ENCODE results near the gene ARHGAP33.
A peak's percentile ranks its signal among the peaks of the same experiment; 100 is the strongest.

The ARHGAP33 gene

GRCh38 chr19:35739275-35740107 is 35.9 kb upstream of the ARHGAP33 start:
- no peak for DNase-seq

- no peak for DNase-seq
Observed at GRCh38 chr19:35740108-35740422, 35.3 kb upstream of the ARHGAP33 start.

DNA sequence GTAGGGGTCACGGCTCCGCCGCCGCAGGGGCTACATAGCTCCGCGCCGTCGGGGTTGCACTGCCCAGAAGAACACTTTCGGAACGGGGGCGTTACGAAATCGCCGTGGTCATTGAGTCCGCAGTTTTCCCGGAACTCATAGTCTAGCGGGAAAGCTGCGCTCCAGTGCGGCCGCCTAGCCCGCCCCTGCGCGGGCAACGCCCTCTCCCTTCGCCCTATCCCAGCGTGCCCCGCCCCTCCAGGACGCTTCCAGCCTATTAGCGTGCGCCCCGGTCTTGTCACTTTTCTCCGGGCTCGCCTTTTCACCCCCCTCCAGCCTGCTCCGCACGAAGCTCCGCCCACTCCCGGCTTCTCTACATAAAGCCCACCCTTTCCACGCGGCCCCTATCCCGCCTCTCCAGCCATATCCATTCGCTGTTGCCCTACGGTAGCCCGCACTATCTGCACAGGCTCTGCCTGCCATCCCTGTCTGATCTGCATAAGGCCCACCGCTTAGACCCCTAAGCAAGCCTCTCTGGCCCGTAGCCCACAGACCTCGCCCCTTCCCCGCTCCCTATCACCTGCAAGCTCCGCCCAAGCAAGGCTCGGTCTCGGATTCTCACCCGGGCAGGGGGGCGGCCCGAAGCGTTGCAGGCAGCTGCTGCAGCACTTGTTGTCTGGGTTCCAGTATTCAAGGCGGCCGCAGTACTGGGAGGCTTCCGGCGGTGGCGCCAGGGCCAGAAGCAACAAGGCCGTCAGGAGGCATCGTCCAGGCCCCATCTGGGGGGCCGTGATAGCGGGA is 34.8 kb upstream of the ARHGAP33 start:
- DNase-seq: peak; percentile 87

- no peak for DNase-seq
Observed at GRCh38 chr19:35741203-35741515, 34.2 kb upstream of the ARHGAP33 start.

DNA sequence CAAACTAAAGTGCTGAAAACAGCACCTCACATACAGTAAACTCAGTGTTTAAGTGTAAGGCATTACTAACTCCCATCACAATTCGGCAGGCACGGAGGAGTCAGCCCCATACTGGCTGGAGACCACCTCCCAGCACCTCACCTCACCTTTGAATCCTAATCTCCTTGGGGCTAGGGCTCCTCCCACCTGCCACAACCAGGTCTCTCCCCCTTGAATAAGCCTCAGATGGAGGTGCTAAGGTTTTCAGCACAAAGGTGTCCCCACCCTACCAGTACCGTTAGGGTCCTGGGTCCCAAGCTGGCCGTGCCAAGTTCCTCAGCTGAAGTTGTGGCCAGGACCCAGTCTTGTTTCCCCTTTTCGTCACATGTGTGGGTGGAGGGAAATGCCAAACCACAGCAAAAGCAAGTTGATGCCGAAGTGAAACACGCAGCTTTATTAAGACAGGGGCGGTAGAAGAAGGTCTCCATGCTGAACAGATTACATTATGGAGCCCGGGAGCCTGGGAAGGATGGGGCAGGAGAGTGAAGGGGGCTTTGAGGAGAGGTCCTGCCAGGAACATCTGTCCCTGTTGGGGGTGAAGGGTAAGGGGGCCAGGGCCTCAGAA is 33.1 kb upstream of the ARHGAP33 start, which contains the start of gene IGFLR1:
TSS of gene IGFLR1 (minus strand) at position 332 of the 604 bp plus-strand sequence. CDS start 1,272 bp downstream, outside the sequence.
- DNase-seq: no peak

DNA sequence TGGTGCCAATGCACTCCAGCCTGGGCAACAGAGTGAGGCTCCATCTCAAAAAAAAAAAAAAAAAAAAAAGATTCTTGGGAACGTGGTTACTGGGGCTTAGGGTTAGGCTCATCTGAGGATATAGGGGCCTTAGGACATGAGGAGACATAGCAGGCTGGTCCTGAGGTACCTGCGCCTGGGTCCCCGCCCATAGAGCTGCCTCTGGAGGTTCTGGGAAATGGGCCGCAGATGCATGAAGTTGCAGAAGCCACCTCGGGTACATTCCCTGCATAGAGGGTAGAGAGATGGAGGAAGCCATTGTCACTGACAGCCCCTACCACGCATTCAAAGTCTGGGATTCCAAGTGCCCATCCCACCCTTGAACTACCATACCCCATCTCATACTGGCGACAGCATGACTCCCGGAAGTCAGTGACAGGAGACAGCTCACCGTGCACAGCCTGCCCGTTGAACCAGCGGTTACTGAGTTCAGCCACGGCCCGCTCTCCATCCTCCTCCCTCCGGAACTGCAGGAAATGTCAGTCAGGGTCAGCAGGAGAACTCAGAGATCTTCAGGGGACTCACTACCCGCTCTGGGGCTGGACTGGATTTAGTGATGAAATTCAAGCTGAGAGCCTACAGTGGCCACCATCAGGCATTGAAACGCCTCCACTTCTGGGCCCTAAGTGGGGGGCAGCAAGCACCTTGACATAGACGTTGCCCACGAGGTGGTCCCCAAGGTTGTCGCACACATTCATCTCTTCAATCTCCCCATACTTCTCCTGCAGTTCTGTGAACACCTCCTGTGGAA is 31.5 kb upstream of the ARHGAP33 start:
- DNase-seq: no peak

- peak; percentile 94 for DNase-seq
Observed at GRCh38 chr19:35744430-35745327, 30.7 kb upstream of the ARHGAP33 start.

DNA sequence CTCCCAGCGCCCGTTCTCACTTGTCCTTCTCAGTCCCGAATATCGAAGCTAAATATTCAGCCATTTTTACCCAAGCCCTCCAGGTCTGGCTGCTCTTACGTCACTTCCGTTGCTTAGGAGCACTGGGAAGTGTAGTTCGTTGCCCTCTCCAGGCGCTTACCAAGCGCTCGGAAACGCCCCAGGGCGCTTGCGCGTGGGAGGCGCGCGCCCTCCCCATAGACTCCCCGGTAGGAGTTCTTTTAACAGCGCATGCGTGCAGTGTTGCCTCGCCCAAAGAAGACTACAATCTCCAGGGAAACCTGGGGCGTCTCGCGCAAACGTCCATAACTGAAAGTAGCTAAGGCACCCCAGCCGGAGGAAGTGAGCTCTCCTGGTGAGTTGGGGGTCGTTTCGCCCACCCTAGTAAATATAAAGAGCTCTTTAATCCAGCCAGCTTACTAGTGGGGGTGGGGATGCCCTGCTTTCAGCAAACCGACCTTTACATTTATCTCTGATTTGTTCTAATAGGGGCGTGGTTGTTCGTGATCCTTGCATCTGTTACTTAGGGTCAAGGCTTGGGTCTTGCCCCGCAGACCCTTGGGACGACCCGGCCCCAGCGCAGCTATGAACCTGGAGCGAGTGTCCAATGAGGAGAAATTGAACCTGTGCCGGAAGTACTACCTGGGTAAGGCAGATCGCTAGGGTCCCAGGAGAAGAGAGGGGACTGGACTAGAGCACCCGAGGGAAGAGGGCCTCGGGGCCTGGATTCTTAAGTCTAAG is 29.9 kb upstream of the ARHGAP33 start, which contains the start of the genes PSENEN and U2AF1L4:
TSS of gene PSENEN (plus strand) at position 324 of the 759 bp plus-strand sequence. CDS start at position 604, 280 bp downstream.
TSS of gene U2AF1L4 (minus strand) at position 91 of the 759 bp plus-strand sequence. CDS start at position 64, 27 bp downstream.
- peak; percentile 94 for DNase-seq

GRCh38 chr19:35746087-35746462 is 29.3 kb upstream of the ARHGAP33 start:
- DNase-seq: no peak

- DNase-seq: no peak
Observed at GRCh38 chr19:35746531-35746930, 28.8 kb upstream of the ARHGAP33 start.

- peak; percentile 94 for DNase-seq
Observed at GRCh38 chr19:35748106-35749020, 27.0 kb upstream of the ARHGAP33 start, which contains the start of gene LIN37. Gene LIN37, plus strand, starts transcription at chr19:35748576. Its CDS starts 149 bp downstream, at chr19:35748725.

GRCh38 chr19:35750167-35750566 is 25.2 kb upstream of the ARHGAP33 start:
- no peak for DNase-seq

- DNase-seq: no peak
Observed at GRCh38 chr19:35751839-35752745, 23.3 kb upstream of the ARHGAP33 start.

- no peak for DNase-seq
Observed at GRCh38 chr19:35752746-35753350, 22.5 kb upstream of the ARHGAP33 start.

GRCh38 chr19:35753634-35754369 is 21.6 kb upstream of the ARHGAP33 start:
- no peak for DNase-seq

DNA sequence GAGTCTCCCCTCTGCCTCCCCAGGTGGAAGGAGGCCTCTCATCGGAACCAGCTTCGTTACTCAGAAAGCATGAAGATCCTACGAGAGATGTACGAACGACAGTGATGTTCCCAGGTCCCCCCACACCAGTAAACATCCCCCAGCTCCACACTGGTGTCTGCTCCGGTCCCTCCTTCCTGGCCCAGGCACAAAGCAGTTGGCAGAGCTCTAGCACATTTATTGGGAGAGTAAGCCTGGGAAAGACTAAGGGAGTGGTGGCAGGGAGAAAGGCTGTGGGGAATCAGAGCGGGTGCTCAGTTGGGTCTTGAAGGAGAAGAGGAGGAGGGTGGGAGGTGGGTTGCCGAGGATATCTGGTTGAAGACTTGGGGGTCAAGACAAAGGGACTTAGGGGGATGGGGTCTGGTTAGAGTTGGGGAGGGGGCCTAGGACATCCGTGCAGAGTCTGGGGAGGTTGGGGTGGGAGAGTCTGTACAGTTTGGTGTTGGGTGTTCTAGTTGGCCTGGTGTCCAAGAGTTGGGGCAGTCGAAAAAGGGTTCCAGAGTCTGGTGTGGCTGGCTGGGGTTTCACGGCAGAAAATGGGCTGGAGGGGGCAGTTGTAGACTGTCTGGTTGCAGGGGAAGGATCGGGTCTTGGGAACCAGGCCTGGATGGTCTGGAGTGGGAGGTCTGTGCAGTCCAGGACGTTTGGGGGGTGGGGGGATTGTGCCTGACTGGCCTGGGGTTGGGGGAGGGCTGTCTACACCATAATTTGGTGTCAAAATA is 20.8 kb upstream of the ARHGAP33 start:
- no peak for DNase-seq
